ENCODE data around the gene KCNQ1. TPM values are rescaled to one million over a fixed set of nuclear protein-coding genes. Genes with fewer than 3 reads are reported as not detected.

Gene KCNQ1
- total RNA-seq, 1 donor from 2014 or later = 8.5 TPM

GRCh38 chr11:2885678-2886081 lies 440.9 kb downstream of the KCNQ1 start, which contains the start of gene CDKN1C:
Gene CDKN1C (minus strand): TSS chr11:2885775. CDS start chr11:2885456, 319 bp downstream.
- no peaks in the 10 kb centered on the region for H3K9me3 Mint-ChIP-seq
- peak within 1 kb of the TSS; percentile 94 for H3K4me3 Mint-ChIP-seq
- no peak for TF ChIP-seq CTCF (IDR thresholded peaks at IDR 0.05; ENCODE audit: unreplicated experiment)
- peaks cover 5% of the 10 kb centered on the region for H3K36me3 Mint-ChIP-seq
- no peaks in the 10 kb centered on the region for H3K27me3 Mint-ChIP-seq (ENCODE audit: low read depth)
- peaks cover 40% of the 10 kb centered on the region for H3K4me1 Mint-ChIP-seq
- peak within 1 kb of the TSS; percentile 94 for H3K27ac Mint-ChIP-seq
- peak; percentile 78 to 91 for DNase-seq (ENCODE audit: low spot score in 2 of 2, unreplicated experiment in 2 of 2)

GRCh38 chr11:2886191-2886894 lies 441.5 kb downstream of the KCNQ1 start:
- Mint-ChIP-seq H3K4me1 (peaks cover 36% of the 10 kb centered on the region), H3K36me3 (peaks cover 5% of the 10 kb centered on the region), H3K4me3 (peak overlapping the region; percentile 54), H3K27ac (peak overlapping the region; percentile 64), H3K27me3 (ENCODE audit: low read depth) (no peaks in the 10 kb centered on the region), H3K9me3 (no peaks in the 10 kb centered on the region)
- TF ChIP-seq CTCF (IDR thresholded peaks at IDR 0.05; ENCODE audit: unreplicated experiment) = no peak
- peak in 1 of 2 experiments; percentile 65 for DNase-seq (ENCODE audit: low spot score in 2 of 2, unreplicated experiment in 2 of 2)

GRCh38 chr11:2886936-2887335 lies 442.1 kb downstream of the KCNQ1 start:
- Mint-ChIP-seq H3K4me1 (peaks cover 38% of the 10 kb centered on the region), H3K36me3 (peaks cover 5% of the 10 kb centered on the region), H3K9me3 (no peaks in the 10 kb centered on the region), H3K27me3 (ENCODE audit: low read depth) (no peaks in the 10 kb centered on the region), H3K4me3 (peak overlapping the region; percentile 54), H3K27ac (peak overlapping the region; percentile 64)
- TF ChIP-seq CTCF (IDR thresholded peaks at IDR 0.05; ENCODE audit: unreplicated experiment) = no peak
- DNase-seq (ENCODE audit: low spot score in 2 of 2, unreplicated experiment in 2 of 2) = no peak

GRCh38 chr11:2887515-2888195 lies 442.8 kb downstream of the KCNQ1 start:
- peaks cover 36% of the 10 kb centered on the region for H3K4me1 Mint-ChIP-seq
- peak overlapping the region; percentile 78 for H3K27ac Mint-ChIP-seq
- TF ChIP-seq CTCF (IDR thresholded peaks at IDR 0.05; ENCODE audit: unreplicated experiment) = no peak
- peak overlapping the region; percentile 30 for H3K4me3 Mint-ChIP-seq
- H3K27me3 Mint-ChIP-seq (ENCODE audit: low read depth) = no peaks in the 10 kb centered on the region
- H3K36me3 Mint-ChIP-seq = peaks cover 5% of the 10 kb centered on the region
- DNase-seq (ENCODE audit: low spot score in 2 of 2, unreplicated experiment in 2 of 2) = no peak
- no peaks in the 10 kb centered on the region for H3K9me3 Mint-ChIP-seq

GRCh38 chr11:2888266-2888968 lies 443.6 kb downstream of the KCNQ1 start:
- peak; percentile 81 to 94 for DNase-seq (ENCODE audit: low spot score in 2 of 2, unreplicated experiment in 2 of 2)
- H3K36me3 Mint-ChIP-seq = no peaks in the 10 kb centered on the region
- peak; percentile 92 for TF ChIP-seq CTCF (IDR thresholded peaks at IDR 0.05; ENCODE audit: unreplicated experiment)
- no peak overlapping the region for H3K4me3 Mint-ChIP-seq
- no peaks in the 10 kb centered on the region for H3K9me3 Mint-ChIP-seq
- H3K27ac Mint-ChIP-seq = no peak overlapping the region
- peaks cover 31% of the 10 kb centered on the region for H3K4me1 Mint-ChIP-seq
- H3K27me3 Mint-ChIP-seq (ENCODE audit: low read depth) = no peaks in the 10 kb centered on the region
